Activated naive CD8-positive, alpha-beta T cell treated with anti-CD3 and anti-CD28 coated beads, Interleukin-2, amount 50 U/mL, for 24 hours (primary cell): ENCODE data around the gene NBAS.

Experiments used
- ATAC-seq: fragments of 150-1000 bp; cut with Tn5 transposase; one replicate; pipeline ENCODE4 v1.10.0; 2021
- DNase-seq: peaks from one replicate; pipeline ENCODE4 v3.0.0; 2021
- H3K27ac Mint-ChIP-seq: one replicate; pipeline ENCODE4 v1.8.0; 2021; ENCODE audit warnings: mild to moderate bottlenecking, mixed read lengths
- H3K27me3 Mint-ChIP-seq: one replicate; pipeline ENCODE4 v1.8.0; 2021; ENCODE audit warnings: mixed read lengths
- H3K36me3 Mint-ChIP-seq: one replicate; pipeline ENCODE4 v1.8.0; 2021; ENCODE audit warnings: low read depth, mixed read lengths
- H3K4me1 Mint-ChIP-seq: one replicate; pipeline ENCODE4 v1.8.0; 2021; ENCODE audit warnings: mixed read lengths
- H3K4me3 Mint-ChIP-seq: one replicate; pipeline ENCODE4 v1.8.0; 2021; ENCODE audit warnings: mild to moderate bottlenecking, moderate library complexity, mixed read lengths
- H3K9me3 Mint-ChIP-seq: one replicate; pipeline ENCODE4 v1.8.0; 2021; ENCODE audit warnings: mixed read lengths

The NBAS gene

DNA sequence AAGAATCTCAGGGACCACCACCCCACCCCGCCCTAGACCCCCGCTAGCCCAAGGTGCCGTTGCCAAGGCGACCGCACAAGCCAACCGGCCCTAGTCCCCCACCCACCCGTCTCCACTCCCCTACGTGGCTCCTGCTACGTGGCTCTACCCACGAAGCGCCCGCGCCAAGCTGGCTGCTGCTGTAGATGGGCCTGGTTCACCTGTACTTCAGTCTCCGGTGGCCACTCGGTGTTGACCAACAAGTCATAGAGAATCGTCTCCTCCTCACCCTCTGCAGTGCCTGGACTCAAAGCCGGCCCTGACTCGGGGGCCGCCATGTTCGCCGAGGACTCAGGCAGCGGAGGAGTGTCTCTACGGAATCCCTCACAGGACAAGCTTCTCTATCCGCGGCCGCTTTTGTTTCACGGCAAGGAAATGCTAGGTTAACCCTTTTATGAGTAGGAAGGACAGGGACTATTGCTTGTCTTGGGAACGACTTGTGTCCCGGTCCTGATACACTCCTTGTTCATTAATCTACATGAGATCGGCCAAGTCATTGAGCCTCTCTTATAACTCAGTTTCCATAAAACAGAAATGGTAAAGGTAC is at the start of gene NBAS:
Gene NBAS (minus strand): TSS at position 347 of the 586 bp plus-strand sequence. CDS start 30 bp downstream, at position 317.
- peak; percentile 86 for ATAC-seq
- Mint-ChIP-seq H3K27ac (peak within 1 kb of the TSS; percentile 92), H3K36me3 (no peaks in the 10 kb centered on the region), H3K9me3 (no peaks in the 10 kb centered on the region), H3K4me1 (peaks cover 36% of the 10 kb centered on the region), H3K27me3 (no peaks in the 10 kb centered on the region), H3K4me3 (peak within 1 kb of the TSS; percentile 99)
- peak; percentile 79 for DNase-seq

DNA sequence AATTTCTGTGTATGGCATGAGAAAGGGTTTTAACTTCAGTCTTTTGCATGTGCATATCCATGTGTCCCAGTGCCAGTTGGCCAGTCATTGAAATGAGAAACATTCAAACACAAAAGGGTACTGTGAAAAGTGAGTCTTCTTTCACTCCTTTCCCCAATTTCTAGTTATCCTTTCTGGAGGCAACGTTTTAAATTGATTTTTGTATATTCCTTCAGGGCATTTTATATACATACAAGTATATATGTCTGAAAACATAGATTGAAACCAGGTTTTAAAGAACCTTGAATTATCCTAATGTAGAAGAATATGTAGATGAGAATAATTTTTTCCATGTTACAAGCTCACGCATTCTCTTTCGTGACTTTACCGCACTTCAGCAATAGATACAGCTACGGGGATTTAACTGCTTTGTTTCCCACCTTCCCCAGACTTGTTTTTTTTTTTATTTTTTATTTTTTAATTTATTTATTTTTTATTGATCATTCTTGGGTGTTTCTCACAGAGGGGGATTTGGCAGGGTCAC is 49.4 kb upstream of the NBAS start:
- Mint-ChIP-seq H3K4me3 (no peak overlapping the region), H3K4me1 (no peaks in the 10 kb centered on the region), H3K27ac (no peak overlapping the region), H3K9me3 (no peaks in the 10 kb centered on the region), H3K27me3 (no peaks in the 10 kb centered on the region), H3K36me3 (peaks cover 43% of the 10 kb centered on the region)
- DNase-seq = no peak
- no peak for ATAC-seq

DNA sequence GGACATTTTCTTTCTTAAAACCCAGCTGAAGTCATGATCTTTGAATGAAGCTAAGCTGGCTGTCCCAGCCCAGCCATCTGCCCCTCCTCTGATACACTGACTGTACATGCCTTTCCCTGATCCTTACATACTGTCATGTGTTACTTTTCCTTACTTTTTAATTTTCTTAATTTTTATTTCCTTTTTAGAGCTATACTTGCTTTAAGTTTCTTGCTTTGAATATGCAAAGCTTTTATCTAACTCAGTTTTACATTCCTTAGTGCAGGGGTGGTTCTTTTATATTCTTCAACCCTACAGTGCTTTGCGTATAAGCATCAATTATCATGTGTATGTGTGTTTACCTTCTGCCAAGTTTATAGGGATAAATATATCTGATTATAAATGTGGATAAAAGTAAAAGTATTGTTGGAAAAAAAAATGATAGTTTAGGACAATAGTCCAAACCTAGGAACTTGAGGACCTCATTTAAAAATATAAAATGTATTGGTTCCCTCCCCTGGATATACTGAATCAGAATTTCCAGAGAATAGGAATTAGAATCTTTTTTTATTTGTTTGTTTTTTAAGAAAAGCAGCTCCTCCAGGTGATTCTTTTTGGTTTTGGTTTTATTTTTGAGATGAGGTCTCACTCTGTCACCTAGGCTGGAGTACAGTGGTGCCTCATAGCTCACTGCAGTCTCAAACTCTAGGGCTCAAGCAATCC is 48.4 kb upstream of the NBAS start:
- Mint-ChIP-seq H3K27me3 (no peaks in the 10 kb centered on the region), H3K4me1 (no peaks in the 10 kb centered on the region), H3K4me3 (no peak overlapping the region), H3K27ac (no peak overlapping the region), H3K9me3 (no peaks in the 10 kb centered on the region), H3K36me3 (peaks cover 51% of the 10 kb centered on the region)
- DNase-seq (no peak), ATAC-seq (no peak)

- Mint-ChIP-seq H3K4me1 (no peaks in the 10 kb centered on the region), H3K9me3 (no peaks in the 10 kb centered on the region), H3K27ac (no peak overlapping the region), H3K4me3 (no peak overlapping the region), H3K27me3 (no peaks in the 10 kb centered on the region), H3K36me3 (peaks cover 55% of the 10 kb centered on the region)
- no peak for DNase-seq
- no peak for ATAC-seq
Observed at GRCh38 chr2:15608392-15608761, 47.2 kb upstream of the NBAS start.

GRCh38 chr2:15607709-15608391 is 46.7 kb upstream of the NBAS start:
- no peaks in the 10 kb centered on the region for H3K4me1 Mint-ChIP-seq
- H3K4me3 Mint-ChIP-seq = no peak overlapping the region
- no peak overlapping the region for H3K27ac Mint-ChIP-seq
- no peaks in the 10 kb centered on the region for H3K9me3 Mint-ChIP-seq
- H3K36me3 Mint-ChIP-seq = peaks cover 57% of the 10 kb centered on the region
- H3K27me3 Mint-ChIP-seq = no peaks in the 10 kb centered on the region
- DNase-seq (no peak), ATAC-seq (no peak)

GRCh38 chr2:15606481-15607441 is 45.6 kb upstream of the NBAS start:
- ATAC-seq = no peak
- H3K27ac Mint-ChIP-seq = no peak overlapping the region
- H3K36me3 Mint-ChIP-seq = peaks cover 66% of the 10 kb centered on the region
- no peaks in the 10 kb centered on the region for H3K4me1 Mint-ChIP-seq
- H3K27me3 Mint-ChIP-seq = no peaks in the 10 kb centered on the region
- no peaks in the 10 kb centered on the region for H3K9me3 Mint-ChIP-seq
- no peak for DNase-seq
- no peak overlapping the region for H3K4me3 Mint-ChIP-seq

- peaks cover 75% of the 10 kb centered on the region for H3K36me3 Mint-ChIP-seq
- no peaks in the 10 kb centered on the region for H3K4me1 Mint-ChIP-seq
- no peaks in the 10 kb centered on the region for H3K9me3 Mint-ChIP-seq
- no peak for DNase-seq
- ATAC-seq = no peak
- no peaks in the 10 kb centered on the region for H3K27me3 Mint-ChIP-seq
- H3K4me3 Mint-ChIP-seq = no peak overlapping the region
- no peak overlapping the region for H3K27ac Mint-ChIP-seq
Observed at GRCh38 chr2:15605721-15606120, 44.6 kb upstream of the NBAS start.

- Mint-ChIP-seq H3K27ac (no peak overlapping the region), H3K27me3 (no peaks in the 10 kb centered on the region), H3K36me3 (peaks cover 66% of the 10 kb centered on the region), H3K9me3 (no peaks in the 10 kb centered on the region), H3K4me1 (no peaks in the 10 kb centered on the region), H3K4me3 (no peak overlapping the region)
- DNase-seq = no peak
- no peak for ATAC-seq
Observed at GRCh38 chr2:15603948-15604347, 42.8 kb upstream of the NBAS start.

GRCh38 chr2:15603044-15603765 is 42.1 kb upstream of the NBAS start:
- no peaks in the 10 kb centered on the region for H3K4me1 Mint-ChIP-seq
- H3K27ac Mint-ChIP-seq = no peak overlapping the region
- no peaks in the 10 kb centered on the region for H3K27me3 Mint-ChIP-seq
- DNase-seq (no peak), ATAC-seq (no peak)
- H3K4me3 Mint-ChIP-seq = no peak overlapping the region
- no peaks in the 10 kb centered on the region for H3K9me3 Mint-ChIP-seq
- H3K36me3 Mint-ChIP-seq = peaks cover 69% of the 10 kb centered on the region

GRCh38 chr2:15602393-15602792 is 41.3 kb upstream of the NBAS start:
- Mint-ChIP-seq H3K27ac (no peak overlapping the region), H3K9me3 (no peaks in the 10 kb centered on the region), H3K4me1 (no peaks in the 10 kb centered on the region), H3K36me3 (peaks cover 64% of the 10 kb centered on the region), H3K27me3 (no peaks in the 10 kb centered on the region), H3K4me3 (no peak overlapping the region)
- DNase-seq (no peak), ATAC-seq (no peak)

DNA sequence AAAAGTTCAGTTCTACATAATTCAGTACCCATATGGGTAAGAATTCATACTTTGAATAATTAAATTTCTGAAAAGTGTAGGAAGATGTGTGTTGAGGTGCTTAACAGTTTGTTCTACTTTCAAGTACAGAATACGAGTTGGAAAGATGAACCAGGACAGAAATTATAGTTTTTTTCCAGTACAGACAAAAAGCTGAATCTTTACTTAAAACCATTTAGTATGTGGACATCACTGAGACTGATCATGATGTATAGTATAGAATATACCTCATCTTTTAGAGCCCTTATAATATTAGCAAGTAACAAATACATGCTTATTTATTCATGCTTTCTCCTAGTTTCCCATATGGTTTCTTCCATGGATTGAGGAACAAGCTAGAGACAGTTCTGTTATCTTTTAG is 40.5 kb upstream of the NBAS start:
- Mint-ChIP-seq H3K27me3 (no peaks in the 10 kb centered on the region), H3K27ac (no peak overlapping the region), H3K36me3 (peaks cover 66% of the 10 kb centered on the region), H3K4me1 (no peaks in the 10 kb centered on the region), H3K4me3 (no peak overlapping the region), H3K9me3 (no peaks in the 10 kb centered on the region)
- no peak for ATAC-seq
- DNase-seq = no peak

- Mint-ChIP-seq H3K4me1 (peaks cover 2% of the 10 kb centered on the region), H3K36me3 (peaks cover 68% of the 10 kb centered on the region), H3K9me3 (no peaks in the 10 kb centered on the region), H3K27ac (no peak overlapping the region), H3K4me3 (no peak overlapping the region), H3K27me3 (no peaks in the 10 kb centered on the region)
- DNase-seq (no peak), ATAC-seq (no peak)
Observed at GRCh38 chr2:15599994-15600393, 38.9 kb upstream of the NBAS start.

- Mint-ChIP-seq H3K36me3 (peaks cover 51% of the 10 kb centered on the region), H3K9me3 (no peaks in the 10 kb centered on the region), H3K27ac (no peak overlapping the region), H3K27me3 (no peaks in the 10 kb centered on the region), H3K4me3 (no peak overlapping the region), H3K4me1 (peaks cover 26% of the 10 kb centered on the region)
- no peak for DNase-seq
- ATAC-seq = no peak
Observed at GRCh38 chr2:15596968-15597367, 35.8 kb upstream of the NBAS start.

DNA sequence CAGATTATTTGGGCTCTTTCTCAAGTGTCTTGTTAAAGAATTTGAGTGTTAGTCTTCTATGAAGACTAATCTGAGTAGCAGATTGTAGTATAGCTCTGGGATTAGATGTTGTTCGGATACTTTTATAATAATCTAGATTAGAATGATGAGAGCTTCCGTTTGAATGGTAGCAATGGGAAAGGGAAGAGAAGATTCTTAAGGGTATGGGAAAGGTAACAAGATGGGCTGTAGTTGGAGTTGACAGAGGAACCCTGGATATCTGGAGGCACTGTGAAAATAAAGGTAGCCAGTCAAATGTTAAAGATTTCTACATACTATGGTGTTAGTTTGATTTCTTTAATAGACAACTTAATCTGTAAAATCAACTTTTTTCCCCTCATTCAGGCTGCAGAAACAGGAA is 35.2 kb upstream of the NBAS start:
- no peak overlapping the region for H3K4me3 Mint-ChIP-seq
- peaks cover 47% of the 10 kb centered on the region for H3K36me3 Mint-ChIP-seq
- DNase-seq = no peak
- no peaks in the 10 kb centered on the region for H3K27me3 Mint-ChIP-seq
- ATAC-seq = no peak
- H3K9me3 Mint-ChIP-seq = no peaks in the 10 kb centered on the region
- H3K4me1 Mint-ChIP-seq = peaks cover 28% of the 10 kb centered on the region
- H3K27ac Mint-ChIP-seq = no peak overlapping the region
